Measurements from ENCODE around the gene PPP1R16B.

PPP1R16B gene

DNA sequence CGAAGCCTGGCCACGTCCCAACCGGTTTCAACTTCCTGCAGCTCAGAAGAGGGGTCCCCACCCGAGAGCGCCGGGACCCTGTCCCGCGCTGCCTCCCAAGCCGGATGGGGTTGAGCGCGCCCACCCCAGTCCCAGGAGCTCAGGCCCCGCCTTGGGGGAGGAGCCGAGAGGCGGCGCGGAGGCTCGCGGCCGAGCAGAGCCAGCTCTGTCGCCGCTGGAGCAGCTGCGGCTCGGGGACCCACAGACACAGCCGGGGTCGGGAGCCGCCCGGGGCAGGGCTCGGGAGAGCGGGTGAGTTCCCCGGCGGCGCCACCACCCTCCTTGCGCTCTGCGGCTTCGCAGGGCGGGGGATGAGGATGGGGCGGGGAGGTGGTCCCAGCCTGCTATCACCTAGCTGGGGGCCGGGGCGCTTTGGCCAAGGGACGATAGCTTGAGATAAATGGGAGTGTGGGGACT lies at the start of gene PPP1R16B:
Gene PPP1R16B (plus strand): TSS at position 196 of the 456 bp plus-strand sequence. CDS start 30,229 bp downstream, outside the sequence.
- H3K27ac ChIP-seq: no peak within 1 kb of the TSS
- TF ChIP-seq, protein P1, sequence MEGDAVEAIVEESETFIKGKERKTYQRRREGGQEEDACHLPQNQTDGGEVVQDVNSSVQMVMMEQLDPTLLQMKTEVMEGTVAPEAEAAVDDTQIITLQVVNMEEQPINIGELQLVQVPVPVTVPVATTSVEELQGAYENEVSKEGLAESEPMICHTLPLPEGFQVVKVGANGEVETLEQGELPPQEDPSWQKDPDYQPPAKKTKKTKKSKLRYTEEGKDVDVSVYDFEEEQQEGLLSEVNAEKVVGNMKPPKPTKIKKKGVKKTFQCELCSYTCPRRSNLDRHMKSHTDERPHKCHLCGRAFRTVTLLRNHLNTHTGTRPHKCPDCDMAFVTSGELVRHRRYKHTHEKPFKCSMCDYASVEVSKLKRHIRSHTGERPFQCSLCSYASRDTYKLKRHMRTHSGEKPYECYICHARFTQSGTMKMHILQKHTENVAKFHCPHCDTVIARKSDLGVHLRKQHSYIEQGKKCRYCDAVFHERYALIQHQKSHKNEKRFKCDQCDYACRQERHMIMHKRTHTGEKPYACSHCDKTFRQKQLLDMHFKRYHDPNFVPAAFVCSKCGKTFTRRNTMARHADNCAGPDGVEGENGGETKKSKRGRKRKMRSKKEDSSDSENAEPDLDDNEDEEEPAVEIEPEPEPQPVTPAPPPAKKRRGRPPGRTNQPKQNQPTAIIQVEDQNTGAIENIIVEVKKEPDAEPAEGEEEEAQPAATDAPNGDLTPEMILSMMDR (conservative IDR thresholded peaks at IDR 0.05): no peak
- TF ChIP-seq ZFX (IDR thresholded peaks at IDR 0.05): no peak

DNA sequence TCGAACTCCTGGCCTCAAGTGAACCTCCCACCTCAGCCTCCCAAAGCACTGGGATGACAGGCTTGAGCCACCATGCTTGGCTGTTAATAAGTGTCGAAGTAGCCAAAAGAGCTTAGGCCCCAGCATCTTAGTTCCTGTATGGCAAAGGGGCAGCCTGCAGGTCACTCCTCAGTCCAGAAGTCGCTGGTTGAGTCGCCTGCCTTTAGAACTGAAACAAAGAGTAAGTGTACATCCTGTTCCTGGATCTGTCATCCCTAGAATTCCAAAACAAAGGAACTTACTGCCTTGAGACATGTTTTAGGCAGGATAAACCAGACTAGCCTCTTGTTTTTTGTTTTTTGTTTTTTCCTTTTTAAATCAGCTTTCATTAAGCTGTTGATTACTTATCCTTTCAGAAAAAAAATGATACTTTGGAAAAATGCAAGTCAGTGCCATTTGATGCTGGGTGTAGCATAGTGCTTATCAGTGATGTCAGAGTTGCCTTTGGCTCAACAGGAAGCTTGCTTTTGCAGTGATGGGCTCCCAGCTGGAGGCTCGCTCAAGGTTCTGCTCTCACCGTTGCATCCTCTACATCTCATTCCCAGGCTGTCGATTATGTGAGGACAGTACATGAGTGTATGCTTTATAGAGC lies 48.2 kb upstream of the PPP1R16B start:
- H3K27ac ChIP-seq: no peak overlapping the region
- TF ChIP-seq, protein P1 (conservative IDR thresholded peaks at IDR 0.05): no peak
- TF ChIP-seq ZFX (IDR thresholded peaks at IDR 0.05): no peak

DNA sequence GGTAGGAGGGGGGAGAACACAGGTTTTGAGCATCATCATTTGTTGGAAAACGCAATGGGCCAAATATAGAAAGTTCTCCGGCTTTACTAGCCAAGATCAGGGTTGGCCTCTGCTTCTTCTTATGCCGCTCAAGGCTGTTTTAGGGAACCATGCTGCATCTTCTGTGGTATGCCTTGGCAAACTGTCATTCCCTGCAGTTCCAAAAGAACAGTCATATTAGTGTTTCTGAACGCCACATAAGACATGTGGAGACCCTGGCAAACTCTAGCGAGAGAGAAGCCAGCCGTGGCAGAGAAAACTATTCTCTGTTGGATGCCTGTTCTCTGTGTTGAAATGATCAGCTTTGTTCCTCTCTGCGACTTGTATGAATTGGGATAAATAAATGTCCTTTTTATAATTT lies 46.4 kb upstream of the PPP1R16B start:
- no peak overlapping the region for H3K27ac ChIP-seq
- TF ChIP-seq ZFX (IDR thresholded peaks at IDR 0.05): no peak
- TF ChIP-seq, protein P1 (conservative IDR thresholded peaks at IDR 0.05): no peak

DNA sequence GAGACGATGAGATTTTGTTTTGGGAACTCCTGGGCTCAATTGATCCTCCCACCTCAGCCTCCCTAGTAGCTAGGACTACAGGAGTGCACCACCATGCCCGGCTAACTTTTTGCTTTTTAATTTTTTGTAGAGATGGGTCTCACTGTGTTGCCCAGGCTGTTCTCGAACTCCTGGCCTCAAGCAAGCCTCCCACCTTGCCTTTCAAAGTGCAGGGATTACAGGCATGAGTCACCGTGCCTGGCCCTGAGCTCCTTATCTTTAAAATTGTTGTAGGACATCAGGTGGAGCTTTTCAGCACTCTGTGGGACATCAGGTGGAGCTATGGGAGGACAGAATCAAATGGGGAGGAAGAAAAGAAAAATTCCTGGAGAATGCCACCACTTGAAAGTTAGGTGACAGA lies 44.5 kb upstream of the PPP1R16B start:
- no peak for TF ChIP-seq ZFX (IDR thresholded peaks at IDR 0.05)
- TF ChIP-seq, protein P1 (conservative IDR thresholded peaks at IDR 0.05): no peak
- H3K27ac ChIP-seq: no peak overlapping the region

DNA sequence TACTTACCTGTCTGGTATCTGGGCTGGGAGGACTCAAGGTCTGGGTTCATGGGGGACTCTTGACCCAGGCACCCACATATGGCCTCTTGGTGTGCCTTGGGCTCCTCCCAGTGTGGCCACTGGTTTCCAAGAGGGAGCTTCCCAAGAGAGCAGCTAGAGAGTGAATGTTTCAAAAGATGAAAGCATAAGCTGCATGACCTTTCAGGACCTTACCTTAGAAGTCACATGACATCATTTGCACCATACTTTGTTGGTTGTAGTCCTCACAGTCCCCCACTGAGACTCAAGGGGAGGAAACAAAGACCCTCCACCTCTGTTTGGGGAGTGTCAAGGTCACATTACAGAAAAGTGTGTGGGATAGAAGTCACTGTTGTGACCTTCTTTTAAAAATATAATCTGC lies 43.3 kb upstream of the PPP1R16B start:
- TF ChIP-seq, protein P1 (conservative IDR thresholded peaks at IDR 0.05): no peak
- TF ChIP-seq ZFX (IDR thresholded peaks at IDR 0.05): no peak
- H3K27ac ChIP-seq: no peak overlapping the region

DNA sequence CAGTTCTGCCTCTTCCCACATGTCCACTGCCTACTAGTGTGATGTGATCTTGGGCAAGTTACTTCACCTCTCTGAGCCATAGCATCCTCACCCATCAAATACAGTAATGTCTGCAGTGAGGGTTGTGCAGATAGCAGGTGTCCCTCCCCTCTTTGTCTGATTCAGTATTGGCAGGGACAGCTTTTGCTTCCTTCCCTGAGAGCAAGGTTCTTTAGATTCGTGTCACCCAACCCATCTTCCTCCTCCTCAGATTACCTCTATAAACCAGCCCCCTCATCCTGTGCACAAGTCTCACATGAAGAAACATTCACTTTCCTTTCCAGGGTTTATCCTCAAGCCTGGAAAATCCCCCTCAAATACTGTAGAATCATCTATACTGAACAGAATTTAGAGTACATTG lies 41.9 kb upstream of the PPP1R16B start:
- H3K27ac ChIP-seq: no peak overlapping the region
- no peak for TF ChIP-seq ZFX (IDR thresholded peaks at IDR 0.05)
- TF ChIP-seq, protein P1 (conservative IDR thresholded peaks at IDR 0.05): no peak

DNA sequence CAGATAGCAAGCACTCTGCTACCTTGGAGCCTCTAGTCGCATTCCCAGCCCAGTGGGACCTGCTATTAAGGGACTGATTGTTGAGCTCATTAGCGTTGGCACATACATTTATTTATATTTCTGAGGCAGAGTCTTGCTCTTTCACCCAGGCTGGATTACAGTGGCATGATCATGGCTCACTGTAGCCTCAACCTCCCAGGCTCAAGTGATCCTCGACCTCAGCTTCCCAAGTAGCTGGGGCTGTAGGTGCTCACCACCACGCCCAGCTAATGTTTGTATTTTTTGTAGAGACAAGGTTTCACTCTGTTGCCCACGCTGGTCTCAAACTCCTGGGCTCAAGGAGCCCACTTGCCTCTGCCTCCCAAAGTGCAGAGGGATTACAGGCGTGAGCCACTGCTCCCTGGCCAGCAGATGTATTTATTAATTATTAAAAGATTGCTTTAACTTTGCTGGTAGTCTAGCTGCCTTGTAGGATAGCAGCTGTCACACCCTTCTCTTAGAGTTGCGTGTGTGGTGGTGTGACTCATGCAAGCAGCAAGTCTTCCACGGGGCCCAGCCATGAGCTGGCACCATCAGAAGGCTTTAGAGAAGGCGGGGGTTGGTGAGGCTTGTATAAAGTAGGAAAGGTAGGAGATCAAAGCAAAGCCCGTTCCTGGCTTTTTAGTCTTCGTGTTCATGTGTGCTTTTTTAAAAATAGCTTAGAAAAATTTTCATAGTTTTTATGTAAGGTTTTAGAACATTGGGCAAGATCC lies 40.8 kb upstream of the PPP1R16B start:
- no peak for TF ChIP-seq ZFX (IDR thresholded peaks at IDR 0.05)
- TF ChIP-seq, protein P1 (conservative IDR thresholded peaks at IDR 0.05): no peak
- H3K27ac ChIP-seq: no peak overlapping the region

Data from C4-2B (cell line).